Mammary epithelial cell (primary cell): ENCODE measurements around the gene GSG1L.
"Not testable (repeated sequence)": the region's sequence is repeated elsewhere in the genome, so short reads cannot be mapped to it uniquely, and the experiment has no call there.

Experiments used
- CTCF ChIP-seq, 2 donors: IDR thresholded peaks in 1 of 2; conservative IDR thresholded peaks in 1 of 2; 2 replicates each; pipeline ENCODE4 v1.5.1; 2011 to 2012; ENCODE audit warnings: inconsistent platforms in 2 of 2, low read length in 2 of 2, mild to moderate bottlenecking in 2 of 2, control low read depth in 1 of 2, low read depth in 1 of 2; ENCODE audit not compliant: insufficient read depth in 1 of 2; ENCODE audit errors: extremely low read depth in 1 of 2
- EZH2 ChIP-seq: IDR thresholded peaks from 2 replicates; pipeline ENCODE4 v1.6.1; 2012; ENCODE audit warnings: low read length, inconsistent platforms, borderline replicate concordance

- TF ChIP-seq EZH2; CTCF (conservative IDR thresholded peaks at IDR 0.05 in 1 of 2, IDR thresholded peaks at IDR 0.05 in 1 of 2; ENCODE audit: extremely low read depth in 1 of 2, insufficient read depth in 1 of 2, low read depth in 1 of 2, low read length in 2 of 2): not testable (repeated sequence)
These were observed 190.9 kb downstream of the GSG1L start for GRCh38 chr16:27872627-27873026.
